ENCODE results near the gene SRSF8. TPM values are rescaled to one million over a fixed set of nuclear protein-coding genes. Genes with fewer than 3 reads are reported as not detected.

SRSF8 gene
- total and polyA plus RNA-seq, 4 donors = 22.6 to 49.0 (median 32.7) TPM

- Histone ChIP-seq H3K27ac (ENCODE audit: low read depth in 1 of 2, low read length in 1 of 2) (no peak overlapping the region), H3K36me3 (ENCODE audit: control insufficient read depth in 4 of 4, insufficient read depth in 4 of 4, low read length in 4 of 4) (no peaks in the 10 kb centered on the region), H3K4me3 (no peak overlapping the region), H3K27me3 (ENCODE audit: control insufficient read depth in 3 of 3, insufficient read depth in 3 of 3, low read length in 2 of 3) (no peaks in the 10 kb centered on the region), H3K9me3 (ENCODE audit: control insufficient read depth in 4 of 4, insufficient read depth in 3 of 4, low read length in 3 of 4) (no peaks in the 10 kb centered on the region), H3K4me1 (ENCODE audit: control insufficient read depth in 5 of 5, insufficient read depth in 5 of 5, low read length in 5 of 5) (peaks cover 0 to 5% (median 0%) of the 10 kb centered on the region in 5 donors), H3K9ac (ENCODE audit: insufficient read depth in 1 of 2, low read length in 2 of 2) (no peak overlapping the region)
- no peak for TF ChIP-seq CTCF (IDR thresholded peaks at IDR 0.05; ENCODE audit: control extremely low read depth, extremely low read depth)
- 79 to 86% methylated on average over 3 of the region's 3 CpGs for WGBS, 2 donors
- ATAC-seq (ENCODE audit: insufficient read depth, low FRiP score) (no peak), DNase-seq (no peak)
Measured at GRCh38 chr11:95097209-95097608, 30.5 kb downstream of the SRSF8 start.

GRCh38 chr11:95098826-95099225, 32.1 kb downstream of the SRSF8 start:
- 94 to 95% methylated on average over 3 of the region's 3 CpGs for WGBS, 2 donors
- TF ChIP-seq CTCF (IDR thresholded peaks at IDR 0.05; ENCODE audit: control extremely low read depth, extremely low read depth) = no peak
- no peak for DNase-seq
- Histone ChIP-seq H3K36me3 (ENCODE audit: control insufficient read depth in 4 of 4, insufficient read depth in 4 of 4, low read length in 4 of 4) (no peaks in the 10 kb centered on the region), H3K9me3 (ENCODE audit: control insufficient read depth in 4 of 4, insufficient read depth in 3 of 4, low read length in 3 of 4) (no peaks in the 10 kb centered on the region), H3K27ac (ENCODE audit: low read depth in 1 of 2, low read length in 1 of 2) (no peak overlapping the region), H3K27me3 (ENCODE audit: control insufficient read depth in 3 of 3, insufficient read depth in 3 of 3, low read length in 2 of 3) (no peaks in the 10 kb centered on the region), H3K9ac (ENCODE audit: insufficient read depth in 1 of 2, low read length in 2 of 2) (no peak overlapping the region), H3K4me3 (no peak overlapping the region), H3K4me1 (ENCODE audit: control insufficient read depth in 5 of 5, insufficient read depth in 5 of 5, low read length in 5 of 5) (peaks cover 0 to 4% (median 0%) of the 10 kb centered on the region in 5 donors)
- no peak for ATAC-seq (ENCODE audit: insufficient read depth, low FRiP score)

- H3K4me1 ChIP-seq (ENCODE audit: control insufficient read depth in 5 of 5, insufficient read depth in 5 of 5, low read length in 5 of 5) = peaks cover 0 to 4% (median 0%) of the 10 kb centered on the region in 5 donors
- ATAC-seq (ENCODE audit: insufficient read depth, low FRiP score) = no peak
Measured at GRCh38 chr11:95100191-95100648, 33.5 kb downstream of the SRSF8 start.

More at GRCh38 chr11:95100191-95100648, 33.5 kb downstream of the SRSF8 start:
- Histone ChIP-seq H3K36me3 (ENCODE audit: control insufficient read depth in 4 of 4, insufficient read depth in 4 of 4, low read length in 4 of 4) (no peaks in the 10 kb centered on the region), H3K27ac (ENCODE audit: low read depth in 1 of 2, low read length in 1 of 2) (no peak overlapping the region), H3K9me3 (ENCODE audit: control insufficient read depth in 4 of 4, insufficient read depth in 3 of 4, low read length in 3 of 4) (no peaks in the 10 kb centered on the region), H3K9ac (ENCODE audit: insufficient read depth in 1 of 2, low read length in 2 of 2) (no peak overlapping the region), H3K4me3 (no peak overlapping the region), H3K27me3 (ENCODE audit: control insufficient read depth in 3 of 3, insufficient read depth in 3 of 3, low read length in 2 of 3) (no peaks in the 10 kb centered on the region)
- TF ChIP-seq CTCF (IDR thresholded peaks at IDR 0.05; ENCODE audit: control extremely low read depth, extremely low read depth) = no peak
- DNase-seq = no peak
- 81 to 86% methylated on average over 4 of the region's 4 CpGs for WGBS, 2 donors

All from lung (tissue), 12 donors.